Kidney (tissue), 14 donors: ENCODE results near the gene SYT17. TPM values are rescaled to one million over a fixed set of nuclear protein-coding genes. Genes with fewer than 3 reads are reported as not detected.

Experiments
- DNase-seq, 5 donors: peaks; one replicate each; pipeline ENCODE4 v3.0.0-alpha.2; 2013 to 2020
- FAIRE-seq: peaks from 2 replicates; lab custom pipeline; 2012; peaks lifted over from hg19 to GRCh38; lab: Jason Lieb, UNC
- H3K27ac ChIP-seq, 2 donors: one replicate each; pipeline ENCODE4 v1.7.0; 2013; ENCODE audit warnings: low read depth in 2 of 2, low read length in 2 of 2, inconsistent platforms in 1 of 2
- H3K27me3 ChIP-seq: one replicate; pipeline ENCODE4 v1.7.1; 2013; ENCODE audit warnings: low read length, inconsistent platforms; ENCODE audit not compliant: control insufficient read depth, insufficient read depth
- H3K36me3 ChIP-seq, 3 donors: one replicate each; pipeline versions ENCODE4 v1.7.0 to v1.7.1; 2013; ENCODE audit warnings: low read length in 3 of 3, control low read depth in 1 of 3, inconsistent platforms in 1 of 3; ENCODE audit not compliant: insufficient read depth in 3 of 3, control insufficient read depth in 2 of 3
- H3K4me1 ChIP-seq, 3 donors: one replicate each; pipeline versions ENCODE4 v1.7.0 to v1.7.1; 2013; ENCODE audit warnings: low read length in 3 of 3, inconsistent platforms in 1 of 3, low read depth in 1 of 3; ENCODE audit not compliant: control insufficient read depth in 2 of 3, insufficient read depth in 2 of 3
- H3K4me3 ChIP-seq, 3 donors: one replicate each; pipeline versions ENCODE4 v1.7.0 to v1.8.1; 2013; ENCODE audit warnings: low read length in 3 of 3, control low read depth in 1 of 3, inconsistent platforms in 1 of 3
- H3K9ac ChIP-seq, 3 donors: one replicate each; pipeline versions ENCODE4 v1.7.0 to v1.7.1; 2013; ENCODE audit warnings: low read length in 3 of 3, control low read depth in 1 of 3, inconsistent platforms in 1 of 3
- H3K9me3 ChIP-seq, 3 donors: one replicate each; pipeline versions ENCODE4 v1.7.0 to v1.7.1; 2013; ENCODE audit warnings: low read length in 3 of 3, control low read depth in 1 of 3, inconsistent platforms in 1 of 3; ENCODE audit not compliant: control insufficient read depth in 2 of 3, insufficient read depth in 1 of 3
- CTCF ChIP-seq: IDR thresholded peaks from 3 replicates; pipeline ENCODE4 v1.5.1; 2012; ENCODE audit warnings: mild to moderate bottlenecking, moderate library complexity, borderline replicate concordance; ENCODE audit not compliant: insufficient read depth; ENCODE audit errors: extremely low read depth
- intact Hi-C: fragments of 100-400 bp; cut with DNase I; formaldehyde crosslinking; loops from one replicate; pipeline ENCODE4 v1.11.1; 2022
- polyA plus RNA-seq: library from polyadenylated mRNA; stranded (reverse); fragments of 350-450 nt; fragmentation: Illumina TruSeq; extraction: RNeasy Lipid Tissue Mini Kit (QIAGEN cat#74804); gene quantifications from one replicate; pipeline ENCODE4 v1.2.3, GENCODE V29; 2014; ENCODE audit warnings: low read depth, low replicate concordance; ENCODE audit not compliant: insufficient read depth
- total RNA-seq: library from RNA; stranded (reverse); fragmentation: NEBNext Ultra II Directional; extraction: Animal tissue kit (Norgen Biotek cat#: 25700); gene quantifications from one replicate; pipeline ENCODE4 v1.2.1, GENCODE V29; 2021
- donor health status: control.
- donor health status: control.
- donor health status: control.
- donor health status: control.
- donor health status: control.
- donor health status: DM: yes; HTN: yes; CAD: no.
- donor health status: Normal renal cell carcinoma (clear cell type).

Gene SYT17
- total and polyA plus RNA-seq, 2 donors from 2014 or later, result 5.8 to 8.8 TPM

GRCh38 chr16:19179546-19180490 is 11.8 kb downstream of the SYT17 start:
- Histone ChIP-seq H3K9me3 (no peaks in the 10 kb centered on the region), H3K4me3 (no peak overlapping the region), H3K4me1 (peaks cover 0 to 1% (median 0%) of the 10 kb centered on the region in 3 donors), H3K27me3 (no peaks in the 10 kb centered on the region), H3K36me3 (no peaks in the 10 kb centered on the region), H3K27ac (no peak overlapping the region), H3K9ac (no peak overlapping the region)
- DNase-seq, result peak in 3 of 5 donors; percentile 33 to 77 (median 34)
- FAIRE-seq, result no peak
- intact Hi-C loops, result loop anchor here (10.0 kb wide), 1 partner anchor 195 kb away; no protein-coding TSS in a partner anchor
- TF ChIP-seq CTCF, result peak; percentile 39

- H3K4me3 ChIP-seq, result no peak overlapping the region
- no peak overlapping the region for H3K27ac ChIP-seq
- TF ChIP-seq CTCF, result no peak
- intact Hi-C loops, result no loop called here
- peaks cover 0 to 2% (median 0%) of the 10 kb centered on the region in 3 donors for H3K4me1 ChIP-seq
- H3K9me3 ChIP-seq, result no peaks in the 10 kb centered on the region
- H3K9ac ChIP-seq, result no peak overlapping the region
- no peaks in the 10 kb centered on the region for H3K36me3 ChIP-seq
- FAIRE-seq (no peak), DNase-seq (no peak)
- H3K27me3 ChIP-seq, result no peaks in the 10 kb centered on the region
Measured at GRCh38 chr16:19180741-19181140, 12.7 kb downstream of the SYT17 start.

- FAIRE-seq, result no peak
- no peak overlapping the region for H3K27ac ChIP-seq
- intact Hi-C loops, result no loop called here
Measured at GRCh38 chr16:19182481-19182880, 14.4 kb downstream of the SYT17 start.

More at GRCh38 chr16:19182481-19182880, 14.4 kb downstream of the SYT17 start:
- H3K4me3 ChIP-seq, result no peak overlapping the region
- DNase-seq, result no peak
- H3K9ac ChIP-seq, result no peak overlapping the region
- no peaks in the 10 kb centered on the region for H3K9me3 ChIP-seq
- no peaks in the 10 kb centered on the region for H3K36me3 ChIP-seq
- H3K4me1 ChIP-seq, result peaks cover 0 to 2% (median 0%) of the 10 kb centered on the region in 3 donors
- no peaks in the 10 kb centered on the region for H3K27me3 ChIP-seq
- no peak for TF ChIP-seq CTCF
